Measurements from ENCODE around the gene CAMK2N1. TPM values are rescaled to one million over a fixed set of nuclear protein-coding genes. Genes with fewer than 3 reads are reported as not detected.
"Not testable (repeated sequence)": the region's sequence is repeated elsewhere in the genome, so short reads cannot be mapped to it uniquely, and the experiment has no call there.

CAMK2N1 gene
- 7.7 TPM for total RNA-seq

- ATAC-seq = peak; percentile 77
These were observed at the start of gene CAMK2N1 for GRCh38 chr1:20485527-20486456. CAMK2N1 (minus strand) TSS chr1:20486210; CDS start chr1:20485379, 831 bp downstream.

GRCh38 chr1:20534659-20535417, 48.8 kb upstream of the CAMK2N1 start:
- no peak for ATAC-seq

GRCh38 chr1:20533635-20534034, 47.6 kb upstream of the CAMK2N1 start:
- ATAC-seq = no peak

GRCh38 chr1:20530901-20531300, 44.9 kb upstream of the CAMK2N1 start:
- no peak for ATAC-seq

GRCh38 chr1:20530306-20530705, 44.3 kb upstream of the CAMK2N1 start:
- ATAC-seq = no peak

- ATAC-seq = no peak
These were observed 42.2 kb upstream of the CAMK2N1 start for GRCh38 chr1:20528221-20528620.

GRCh38 chr1:20526267-20526666, 40.3 kb upstream of the CAMK2N1 start:
- ATAC-seq = no peak

GRCh38 chr1:20521960-20522861, 36.2 kb upstream of the CAMK2N1 start:
- peak; percentile 74 for ATAC-seq

GRCh38 chr1:20519609-20520262, 33.7 kb upstream of the CAMK2N1 start:
- ATAC-seq = not testable (repeated sequence)

GRCh38 chr1:20511518-20512428, 25.8 kb upstream of the CAMK2N1 start:
- no peak for ATAC-seq

GRCh38 chr1:20508411-20508771, 22.4 kb upstream of the CAMK2N1 start:
- ATAC-seq = no peak

GRCh38 chr1:20507564-20508410, 21.8 kb upstream of the CAMK2N1 start, which contains the start of gene MUL1:
MUL1 (minus strand) TSS chr1:20508151; CDS start chr1:20508024, 127 bp downstream.
- ATAC-seq = peak; percentile 95

GRCh38 chr1:20507248-20507563, 21.2 kb upstream of the CAMK2N1 start:
- ATAC-seq = no peak

GRCh38 chr1:20505488-20505887, 19.5 kb upstream of the CAMK2N1 start:
- no peak for ATAC-seq

GRCh38 chr1:20500716-20501115, 14.7 kb upstream of the CAMK2N1 start:
- no peak for ATAC-seq

- no peak for ATAC-seq
These were observed 13.7 kb upstream of the CAMK2N1 start for GRCh38 chr1:20499718-20500117.

- ATAC-seq = no peak
These were observed 13.1 kb upstream of the CAMK2N1 start for GRCh38 chr1:20499105-20499504.

GRCh38 chr1:20498116-20498515, 12.1 kb upstream of the CAMK2N1 start:
- no peak for ATAC-seq

- ATAC-seq = no peak
These were observed 11.5 kb upstream of the CAMK2N1 start for GRCh38 chr1:20497506-20497905.

All from esophagus mucosa (tissue), 1 donor.